B cell (primary cell): ENCODE results near the gene ALKBH8.

Experiments
- CTCF ChIP-seq: fragments of 200-600 bp; IDR thresholded peaks from one replicate; pipeline ENCODE4 v1.8.0; 2022; ENCODE audit warnings: antibody characterized with exemption, mild to moderate bottlenecking
- EZH2 ChIP-seq: IDR thresholded peaks from 2 replicates; pipeline ENCODE4 v1.6.1; 2012; ENCODE audit warnings: borderline replicate concordance, low read depth, mild to moderate bottlenecking, moderate library complexity, low read length; ENCODE audit not compliant: insufficient read depth, poor library complexity, severe bottlenecking

- TF ChIP-seq CTCF: no peak
- no peak for TF ChIP-seq EZH2
These were observed 44.1 kb upstream of the ALKBH8 start for GRCh38 chr11:107609400-107610218.
